ENCODE data around the gene APC2. TPM values are rescaled to one million over a fixed set of nuclear protein-coding genes. Genes with fewer than 3 reads are reported as not detected.

Gene APC2
- total RNA-seq, 1 experiment from 2014 or later = 0.68 TPM

GRCh38 chr19:1495799-1496713 lies 46.1 kb downstream of the APC2 start:
- H3K79me2 ChIP-seq (ENCODE audit: insufficient read depth, low read length) = no peaks in the 10 kb centered on the region
- H3K56ac ChIP-seq (ENCODE audit: insufficient read length, low read depth, low read length) = no peak overlapping the region
- Mint-ChIP-seq H3K36me3 (ENCODE audit: insufficient read depth in 1 of 3, low read depth in 3 of 3) (no peaks in the 10 kb centered on the region; a peak in 1 of 7 replicates), H3K4me1 (peaks cover 4 to 15% of the 10 kb centered on the region in 2 experiments), H3K27me3 (ENCODE audit: low read depth) (peaks cover 67% of the 10 kb centered on the region), H3K27ac (no peak overlapping the region), H3K4me3 (no peak overlapping the region), H3K9me3 (peaks cover 5 to 13% of the 10 kb centered on the region in 2 experiments)
- no peak overlapping the region for H2AFZ ChIP-seq (ENCODE audit: low read length)
- peaks cover 8% of the 10 kb centered on the region for H3K23me2 ChIP-seq (ENCODE audit: insufficient read length, low read depth, low read length, poor library complexity, severe bottlenecking)
- H3K27me3 ChIP-seq (ENCODE audit: insufficient read depth, low read length) = peaks cover 3% of the 10 kb centered on the region; the same call in 1 of the 2 replicates
- no peak overlapping the region for H2AK5ac ChIP-seq (ENCODE audit: insufficient read length, low read length)
- no peak overlapping the region for H3K4me2 ChIP-seq (ENCODE audit: insufficient read depth, insufficient read length, low read length)
- H2BK12ac ChIP-seq (ENCODE audit: insufficient read length, low read depth, low read length) = no peak overlapping the region
- no peak overlapping the region for H3K23ac ChIP-seq (ENCODE audit: insufficient read length, low read depth, low read length)
- H4K8ac ChIP-seq (replicated peaks; ENCODE audit: insufficient read length, low read depth, low read length) = no peak overlapping the region
- H2BK5ac ChIP-seq (ENCODE audit: insufficient read length, low read length) = no peak overlapping the region
- no peak overlapping the region for H2BK20ac ChIP-seq (ENCODE audit: low read depth, low read length, poor library complexity, severe bottlenecking)
- H3K4ac ChIP-seq (ENCODE audit: low read depth, low read length) = no peak overlapping the region
- H2BK15ac ChIP-seq (ENCODE audit: low read depth, low read length) = no peak overlapping the region
- no peak overlapping the region for H2BK120ac ChIP-seq (ENCODE audit: low read depth, low read length, poor library complexity, severe bottlenecking)
- no peak overlapping the region for H4K5ac ChIP-seq (ENCODE audit: insufficient read length, low read depth, low read length)
- H3K4me1 ChIP-seq (ENCODE audit: insufficient read depth, low read length) = no peaks in the 10 kb centered on the region
- no peak for TF ChIP-seq CTCF (conservative IDR thresholded peaks at IDR 0.05)
- DNase-seq = no peak
- no peak overlapping the region for H3T11ph ChIP-seq (ENCODE audit: low read length)
- no peak overlapping the region for H3K18ac ChIP-seq (ENCODE audit: insufficient read length, low read depth, low read length)
- no peak overlapping the region for H3K27ac ChIP-seq (ENCODE audit: insufficient read length, low read depth, low read length)
- WGBS (ENCODE audit: extremely low coverage, insufficient read length, low lambda C conversion rate) = no CpG with 5 or more reads among the region's 40 CpGs
- no peaks in the 10 kb centered on the region for H4K20me1 ChIP-seq (ENCODE audit: control insufficient read depth, insufficient read depth, insufficient read length)
- H4K91ac ChIP-seq (ENCODE audit: insufficient read length, low read depth, low read length) = no peak overlapping the region
- no peaks in the 10 kb centered on the region for H3K9me3 ChIP-seq (ENCODE audit: control insufficient read depth, low read depth, low read length)
- no peak overlapping the region for H3K14ac ChIP-seq (ENCODE audit: insufficient read depth, low read length)
- no peaks in the 10 kb centered on the region for H3K79me1 ChIP-seq (ENCODE audit: insufficient read depth, low read depth, low read length, poor library complexity, severe bottlenecking)
- no peak overlapping the region for H3K9ac ChIP-seq (ENCODE audit: extremely low read depth, insufficient read length, low read length)
